ENCODE results near the gene DOCK9.

The DOCK9 gene

GRCh38 chr13:98972059-98972458, 5.8 kb downstream of the DOCK9 start:
- no peak for DNase-seq

DNA sequence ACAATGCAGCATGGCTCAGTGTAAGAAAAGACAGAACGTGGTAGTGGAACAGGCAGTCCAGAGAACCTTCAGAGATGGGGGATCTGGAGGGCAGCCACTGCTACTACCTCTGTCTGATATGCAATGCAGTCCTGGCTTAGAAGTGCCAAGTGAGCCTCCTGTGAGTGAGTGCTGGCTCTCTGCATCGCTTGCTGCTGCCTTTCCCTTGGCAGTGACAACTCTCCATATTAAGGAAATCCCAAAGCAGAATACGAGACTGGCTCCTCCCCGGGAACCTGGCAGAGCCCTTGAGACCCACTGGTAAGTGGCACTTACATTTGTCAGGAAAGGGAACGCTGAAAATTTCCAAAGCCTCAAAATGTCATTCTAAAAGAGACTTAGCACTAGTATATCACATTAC, 7.5 kb downstream of the DOCK9 start:
- DNase-seq, result no peak

DNA sequence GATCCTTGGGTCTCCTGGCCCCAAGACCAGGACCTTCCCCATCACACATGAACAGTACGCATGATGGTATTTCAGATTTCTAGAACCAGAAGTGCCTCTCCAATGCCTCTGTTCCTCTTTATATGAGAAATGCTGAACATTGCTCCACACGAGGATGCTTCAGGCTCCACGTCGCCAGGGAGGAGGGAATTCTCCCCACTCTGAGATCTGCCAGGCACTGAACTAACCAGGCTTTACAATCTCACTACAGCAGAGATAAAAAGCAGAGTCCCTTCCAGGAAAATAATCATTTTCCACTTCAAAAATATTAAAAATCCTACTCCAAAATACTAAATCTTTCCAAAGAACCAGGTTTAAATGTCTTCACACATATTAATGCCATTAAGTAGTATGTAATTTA, 10.4 kb downstream of the DOCK9 start:
- no peak for DNase-seq

- no peak for DNase-seq
Observed at GRCh38 chr13:98966019-98966418, 11.8 kb downstream of the DOCK9 start.

GRCh38 chr13:98965325-98965724, 12.5 kb downstream of the DOCK9 start:
- DNase-seq, result peak; percentile 36

GRCh38 chr13:98963917-98964316, 13.9 kb downstream of the DOCK9 start:
- no peak for DNase-seq

DNA sequence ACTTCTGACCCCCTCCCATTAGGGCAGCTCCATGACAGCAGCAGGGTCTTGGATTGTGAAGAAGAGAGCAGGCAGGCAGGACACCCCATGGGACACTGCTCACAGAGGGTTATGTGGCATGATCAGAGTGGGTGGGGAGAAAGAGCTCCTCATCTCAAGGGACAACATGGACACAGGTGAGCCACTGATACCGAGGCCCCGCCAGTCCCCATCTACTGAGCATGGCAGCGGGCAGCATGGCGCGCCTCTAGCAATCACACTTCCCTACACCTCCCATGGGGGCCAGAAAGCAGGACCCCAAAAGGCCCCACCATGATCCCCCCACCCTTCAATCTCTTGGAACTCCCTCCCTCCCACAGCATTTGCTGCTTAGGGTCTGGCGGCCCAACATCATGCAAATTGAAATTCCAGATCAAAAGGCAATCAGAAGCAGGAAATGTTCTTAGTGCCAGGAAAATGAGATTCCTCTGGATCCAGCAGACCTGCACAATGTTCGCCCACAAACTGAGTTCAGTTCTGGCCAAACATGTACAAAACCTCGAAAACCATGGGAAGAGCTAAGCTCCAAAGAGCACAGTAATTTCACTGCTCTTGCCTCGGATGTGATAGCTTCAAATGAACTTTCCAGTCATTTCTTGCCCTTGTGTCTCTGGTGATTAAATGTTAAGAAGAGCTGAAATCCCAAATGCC, 14.8 kb downstream of the DOCK9 start:
- no peak for DNase-seq

- DNase-seq, result no peak
Observed at GRCh38 chr13:98961503-98962105, 16.3 kb downstream of the DOCK9 start.

DNA sequence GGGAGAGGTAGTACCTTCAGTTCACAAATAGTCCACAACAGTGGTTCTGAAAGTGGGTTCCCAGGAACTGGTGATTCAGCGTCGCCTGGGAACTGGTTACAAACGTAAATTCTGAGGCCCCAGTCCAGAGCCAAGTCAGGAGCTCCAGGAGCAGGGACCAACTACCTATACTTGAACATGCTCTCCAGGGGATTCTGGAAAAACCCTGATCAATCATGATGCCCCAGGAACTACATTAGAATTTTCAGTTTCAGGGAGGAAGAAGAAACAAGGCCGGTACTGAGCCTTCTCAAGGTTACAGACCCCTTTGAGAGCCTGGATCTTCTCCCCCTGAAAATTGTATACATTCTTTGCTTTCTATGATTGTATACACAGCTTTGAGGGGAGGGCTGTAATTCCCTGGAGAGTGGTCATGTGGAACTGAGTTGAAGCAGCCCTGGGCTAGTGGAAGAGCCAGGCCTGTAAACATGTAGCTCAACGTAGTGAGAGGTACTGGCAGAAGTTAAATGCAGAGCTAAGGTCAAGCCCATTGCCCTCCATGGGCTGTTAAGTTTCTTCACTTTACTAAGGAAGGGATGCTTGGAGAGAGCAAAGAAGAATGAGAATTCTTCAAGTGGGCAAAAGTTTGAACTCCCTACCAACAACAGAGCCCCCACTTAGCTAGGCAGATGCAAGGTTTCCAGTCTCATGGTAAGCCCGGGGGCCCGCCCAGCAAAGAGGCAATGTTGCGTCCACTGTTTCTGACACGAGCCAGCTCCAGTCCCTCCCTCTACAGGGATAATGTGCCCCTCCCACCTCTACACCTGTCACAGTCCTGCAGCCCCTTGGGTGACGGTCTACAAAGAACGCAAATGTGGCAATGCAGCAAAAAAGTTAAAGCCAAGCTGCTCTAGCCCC, 17.0 kb downstream of the DOCK9 start:
- DNase-seq, result no peak

DNA sequence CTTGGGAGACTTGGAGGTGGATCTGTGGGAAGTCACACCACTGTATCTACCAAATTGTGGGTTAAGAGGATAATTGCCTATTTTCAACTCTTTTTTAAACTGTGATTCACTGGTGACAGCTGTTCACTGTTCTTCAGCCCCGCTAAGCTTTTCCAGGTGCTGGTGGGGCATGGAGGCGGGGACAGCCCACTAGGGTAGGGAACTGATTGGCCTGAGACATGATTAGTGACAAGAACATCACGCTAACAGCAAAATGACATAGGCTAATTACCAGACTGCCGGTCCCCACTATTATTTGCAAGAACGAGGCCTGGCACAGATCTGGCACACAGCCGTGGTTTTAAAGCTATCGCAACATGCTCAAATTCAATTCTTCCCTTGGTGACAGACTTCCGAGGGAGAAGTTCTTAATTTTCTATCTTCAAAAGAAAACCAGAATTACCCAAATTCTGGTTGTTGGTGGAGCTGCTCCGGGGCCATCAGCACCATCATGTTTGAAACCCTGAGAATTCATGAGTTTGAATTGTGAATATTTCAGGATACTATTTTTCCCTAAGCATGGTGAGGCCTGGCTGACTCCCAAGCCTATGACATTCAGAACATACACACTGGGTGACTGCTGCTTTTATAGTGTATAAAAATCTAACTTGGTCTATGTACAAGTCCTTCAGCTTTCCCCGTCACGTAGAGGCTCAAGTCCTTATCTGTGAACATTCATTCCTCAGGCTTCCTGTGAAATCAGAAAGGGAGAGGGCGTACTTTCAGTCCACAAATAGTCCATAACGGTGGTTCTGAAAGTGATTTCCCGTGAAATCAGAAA, 17.9 kb downstream of the DOCK9 start:
- DNase-seq, result peak; percentile 70

GRCh38 chr13:98959291-98959690, 18.6 kb downstream of the DOCK9 start:
- peak; percentile 38 for DNase-seq

GRCh38 chr13:98958443-98958794, 19.4 kb downstream of the DOCK9 start:
- no peak for DNase-seq

- no peak for DNase-seq
Observed at GRCh38 chr13:98957731-98958442, 20.0 kb downstream of the DOCK9 start.

- DNase-seq, result no peak
Observed at GRCh38 chr13:98955336-98955735, 22.5 kb downstream of the DOCK9 start.

DNA sequence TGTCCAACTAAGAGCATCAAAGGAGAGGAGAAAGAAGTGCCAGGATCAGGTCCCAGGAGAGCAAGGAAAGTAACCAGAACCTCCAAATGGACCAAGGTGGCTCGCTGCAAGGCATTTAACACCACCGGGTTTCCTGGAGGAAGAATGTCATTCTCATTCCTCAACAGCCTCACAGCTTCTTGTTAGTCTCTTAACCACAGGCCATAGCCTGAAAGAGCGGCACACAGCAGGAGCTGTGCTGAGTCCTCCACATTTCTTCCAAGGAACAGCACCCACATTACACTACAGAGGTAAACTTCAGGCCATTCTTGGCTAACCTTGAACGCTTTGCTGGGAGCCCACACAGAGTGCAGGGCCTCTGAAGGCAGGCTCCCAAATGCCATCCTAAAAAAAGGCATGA, 23.6 kb downstream of the DOCK9 start:
- no peak for DNase-seq

- no peak for DNase-seq
Observed at GRCh38 chr13:98951266-98951665, 26.6 kb downstream of the DOCK9 start.

DNA sequence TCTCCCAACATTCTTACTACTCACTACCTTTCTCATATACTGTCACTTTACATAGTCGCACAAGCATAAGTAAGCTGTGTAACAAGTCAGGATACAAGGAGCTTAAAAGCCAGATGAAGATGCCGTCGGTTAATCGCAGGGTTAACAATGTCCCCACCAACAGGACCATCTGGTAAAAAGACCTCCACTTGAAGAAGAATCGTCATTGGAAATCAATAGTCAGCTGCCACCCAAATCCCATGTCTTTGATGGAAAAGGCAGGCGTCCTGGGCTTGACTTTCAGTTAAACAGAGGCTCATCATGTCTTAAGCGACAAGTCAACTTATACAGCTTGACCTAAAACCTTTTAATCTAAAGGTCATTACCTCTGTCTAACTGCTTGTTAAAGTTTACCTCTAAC, 27.2 kb downstream of the DOCK9 start:
- no peak for DNase-seq

GRCh38 chr13:98947925-98948324, 29.9 kb downstream of the DOCK9 start:
- no peak for DNase-seq

- no peak for DNase-seq
Observed at GRCh38 chr13:98945863-98946605, 31.8 kb downstream of the DOCK9 start.

DNA sequence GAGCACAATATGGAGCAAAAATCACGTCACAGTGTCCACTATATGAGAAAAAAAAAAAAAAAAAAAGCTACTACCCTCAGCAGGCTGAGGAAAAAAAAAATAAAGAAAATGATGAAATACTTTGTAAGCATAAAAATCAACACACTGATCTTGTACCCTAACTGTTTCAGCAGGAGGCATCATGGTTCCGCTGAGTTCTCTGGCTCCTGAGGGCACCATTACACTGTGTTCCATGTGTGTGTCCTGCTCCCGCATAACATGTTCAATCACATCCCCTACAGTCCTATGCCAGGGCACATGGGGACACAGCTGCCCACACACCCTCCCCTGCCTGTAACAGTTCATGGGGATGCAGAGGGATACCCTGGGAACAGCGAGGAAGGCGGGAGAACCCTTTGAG, 33.5 kb downstream of the DOCK9 start:
- no peak for DNase-seq

DNA sequence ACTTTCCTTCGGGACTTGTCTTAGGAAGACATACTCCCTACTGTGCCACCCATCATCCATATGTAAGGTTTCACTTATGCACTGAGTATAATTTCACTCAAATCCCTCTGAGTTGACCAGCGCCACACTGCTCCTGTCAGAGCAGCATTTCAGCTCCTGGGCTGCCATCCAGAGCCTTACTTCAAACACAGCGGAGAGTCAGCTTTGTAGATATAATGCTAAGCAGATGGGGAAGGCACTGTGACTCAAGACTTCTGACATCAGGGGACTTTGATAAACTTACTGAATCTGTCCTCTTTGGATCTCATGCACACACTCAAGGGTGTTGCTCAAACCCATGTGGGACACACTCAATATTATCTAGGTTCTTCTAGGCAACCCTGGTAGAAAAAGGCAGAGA, 34.9 kb downstream of the DOCK9 start:
- DNase-seq, result no peak

DNA sequence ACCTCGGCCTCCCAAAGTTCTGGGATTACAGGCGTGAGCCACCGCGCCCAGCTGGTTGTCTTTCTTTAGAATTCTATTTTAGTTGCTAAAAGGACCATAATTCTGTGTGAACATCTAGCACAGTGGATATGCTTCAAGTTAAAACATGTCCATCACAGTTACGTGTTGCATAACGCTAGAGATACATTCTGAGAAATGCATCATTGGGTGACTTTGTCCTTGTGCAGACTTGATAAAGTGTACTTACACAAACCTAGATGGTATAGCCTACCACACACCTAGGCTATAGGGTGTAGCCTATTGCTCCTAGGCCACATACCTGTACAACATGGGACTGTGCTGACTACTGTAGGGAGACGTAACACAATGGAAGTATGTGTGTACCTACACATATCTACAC, 35.4 kb downstream of the DOCK9 start:
- DNase-seq, result no peak
